Hepatocyte (in vitro differentiated cells): Measurements from ENCODE around the gene MBD5.

Experiments used
- EZH2 ChIP-seq: fragments of 200-600 bp; sonication (generic); IDR thresholded peaks from 2 replicates; pipeline ENCODE4 v1.6.1; 2016; ENCODE audit warnings: antibody characterized with exemption, mild to moderate bottlenecking, borderline replicate concordance
- EZH2phosphoT487 ChIP-seq: fragments of 200-600 bp; sonication (generic); IDR thresholded peaks from one replicate; pipeline ENCODE4 v1.6.1; 2018; ENCODE audit warnings: antibody characterized with exemption, mild to moderate bottlenecking, low read depth, moderate library complexity; ENCODE audit not compliant: unreplicated experiment, severe bottlenecking
- TF ChIP-seq, protein P1 (sequence below): fragments of 200-600 bp; sonication (generic); IDR thresholded peaks from 2 replicates; pipeline ENCODE4 v1.5.1; 2016; ENCODE audit warnings: antibody characterized with exemption, mild to moderate bottlenecking; ENCODE audit not compliant: poor library complexity

GRCh38 chr2:148162871-148163270 is 142.0 kb downstream of the MBD5 start:
- TF ChIP-seq, protein P1, sequence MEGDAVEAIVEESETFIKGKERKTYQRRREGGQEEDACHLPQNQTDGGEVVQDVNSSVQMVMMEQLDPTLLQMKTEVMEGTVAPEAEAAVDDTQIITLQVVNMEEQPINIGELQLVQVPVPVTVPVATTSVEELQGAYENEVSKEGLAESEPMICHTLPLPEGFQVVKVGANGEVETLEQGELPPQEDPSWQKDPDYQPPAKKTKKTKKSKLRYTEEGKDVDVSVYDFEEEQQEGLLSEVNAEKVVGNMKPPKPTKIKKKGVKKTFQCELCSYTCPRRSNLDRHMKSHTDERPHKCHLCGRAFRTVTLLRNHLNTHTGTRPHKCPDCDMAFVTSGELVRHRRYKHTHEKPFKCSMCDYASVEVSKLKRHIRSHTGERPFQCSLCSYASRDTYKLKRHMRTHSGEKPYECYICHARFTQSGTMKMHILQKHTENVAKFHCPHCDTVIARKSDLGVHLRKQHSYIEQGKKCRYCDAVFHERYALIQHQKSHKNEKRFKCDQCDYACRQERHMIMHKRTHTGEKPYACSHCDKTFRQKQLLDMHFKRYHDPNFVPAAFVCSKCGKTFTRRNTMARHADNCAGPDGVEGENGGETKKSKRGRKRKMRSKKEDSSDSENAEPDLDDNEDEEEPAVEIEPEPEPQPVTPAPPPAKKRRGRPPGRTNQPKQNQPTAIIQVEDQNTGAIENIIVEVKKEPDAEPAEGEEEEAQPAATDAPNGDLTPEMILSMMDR = no peak
- TF ChIP-seq EZH2 = no peak
- TF ChIP-seq EZH2phosphoT487 = no peak
